Stimulated activated CD4-positive, alpha-beta T cell treated with anti-CD3 and anti-CD28 coated beads, Interleukin-12 subunit alpha, Interleukin-12 subunit beta, amount 100 ng/mL, for 48 hours (primary cell): ENCODE measurements around the gene CAV1.

ENCODE experiments used
- DNase-seq, 3 donors: peaks; one replicate each; pipeline ENCODE4 v3.0.0-alpha.2; 2020; ENCODE audit warnings: low read depth in 2 of 3, low spot score in 1 of 3

CAV1 gene

GRCh38 chr7:116503835-116504234 lies 21.0 kb upstream of the CAV1 start:
- DNase-seq, result no peak

- no peak for DNase-seq
Measured at GRCh38 chr7:116505278-116505677, 19.6 kb upstream of the CAV1 start.

GRCh38 chr7:116505823-116506222 lies 19.0 kb upstream of the CAV1 start:
- no peak for DNase-seq

GRCh38 chr7:116509982-116510579 lies 14.8 kb upstream of the CAV1 start:
- DNase-seq, result no peak

DNA sequence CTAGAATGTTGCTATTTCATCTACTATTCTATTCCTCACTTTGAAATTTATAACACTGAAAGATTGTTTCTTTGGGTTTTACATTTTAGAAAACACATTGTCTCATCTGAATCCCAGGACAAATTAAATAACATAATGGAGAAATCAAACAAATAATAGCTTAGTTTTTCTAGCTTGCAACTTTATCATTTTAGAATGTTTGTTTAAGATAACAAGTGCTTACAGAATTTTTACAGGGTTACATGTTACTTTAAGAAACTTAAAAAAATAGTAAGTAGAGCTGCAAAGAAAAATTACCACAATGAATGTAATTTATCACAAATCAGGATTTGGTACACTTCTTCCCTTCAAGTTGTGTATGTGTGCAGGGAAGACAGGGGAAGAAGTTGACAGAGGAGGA lies 14.0 kb upstream of the CAV1 start:
- no peak for DNase-seq

DNA sequence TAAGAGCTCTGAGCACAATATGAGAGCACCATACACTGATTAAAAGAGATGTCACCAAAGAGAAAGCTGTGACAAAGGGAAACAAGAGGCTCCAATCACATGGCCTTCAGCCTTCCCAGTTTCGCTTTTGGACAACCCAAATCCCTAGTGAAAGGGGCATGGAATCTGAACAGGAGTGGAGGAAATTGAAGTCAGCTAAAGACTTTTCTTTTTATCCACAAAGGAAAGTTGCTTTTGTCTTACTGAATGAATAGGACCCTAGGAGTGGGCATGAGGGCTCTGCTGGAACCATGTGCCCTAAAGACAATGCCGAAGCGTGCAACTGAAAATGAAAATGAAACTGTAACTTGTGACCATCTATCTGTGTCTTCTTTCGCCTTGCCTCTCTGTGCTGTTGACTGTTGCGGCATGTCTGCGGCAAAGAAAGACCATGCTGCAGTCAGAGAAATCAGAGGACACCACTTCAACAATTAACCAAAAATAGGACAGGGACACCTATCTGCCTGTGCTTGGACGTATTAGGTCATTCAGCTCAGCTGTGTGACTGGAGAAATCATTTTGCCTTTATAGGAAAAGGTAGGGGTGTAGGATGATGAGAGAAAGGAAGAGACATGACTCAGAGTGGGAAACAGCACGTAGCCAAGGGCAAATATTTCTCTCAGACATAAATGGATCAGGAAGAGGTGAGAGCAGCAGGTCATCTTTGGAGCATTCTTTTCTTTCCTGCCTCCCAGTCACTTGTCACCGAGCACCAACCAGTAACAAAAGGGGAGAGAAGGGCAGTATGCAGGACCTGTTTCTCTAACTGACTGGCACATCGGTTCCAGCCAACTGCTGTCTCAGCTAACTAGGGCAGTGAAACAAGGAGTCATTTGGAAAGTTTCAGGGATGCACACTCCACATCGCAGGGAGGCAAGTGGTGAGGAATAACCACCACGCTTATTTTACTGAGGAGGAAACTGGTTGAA lies 13.0 kb upstream of the CAV1 start:
- no peak for DNase-seq

GRCh38 chr7:116512520-116513188 lies 12.2 kb upstream of the CAV1 start:
- no peak for DNase-seq

DNA sequence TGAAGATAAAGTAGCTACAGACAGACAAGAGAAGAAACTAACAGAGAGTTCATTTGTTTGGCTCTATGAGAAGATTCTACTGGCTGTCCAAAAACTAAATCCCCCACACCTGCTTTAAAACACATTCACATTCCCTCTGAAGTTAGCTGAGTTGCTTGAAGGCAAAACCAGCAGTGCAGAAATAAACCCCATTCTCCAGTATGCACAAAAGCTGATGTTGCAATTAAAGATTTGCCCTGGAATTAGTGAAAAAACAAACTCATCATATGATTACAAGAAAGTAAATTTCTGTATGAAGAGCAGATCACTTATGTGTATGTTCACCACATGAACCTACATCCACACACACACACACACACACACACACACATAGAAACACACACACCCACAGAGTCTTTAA lies 9.3 kb upstream of the CAV1 start:
- no peak for DNase-seq

GRCh38 chr7:116516324-116516723 lies 8.5 kb upstream of the CAV1 start:
- no peak for DNase-seq

- DNase-seq, result no peak
Measured at GRCh38 chr7:116517626-116518025, 7.2 kb upstream of the CAV1 start.

- DNase-seq, result no peak
Measured at GRCh38 chr7:116518961-116519360, 5.9 kb upstream of the CAV1 start.

GRCh38 chr7:116521046-116521664 lies 3.7 kb upstream of the CAV1 start:
- no peak for DNase-seq

- no peak for DNase-seq
Measured at GRCh38 chr7:116522247-116522646, 2.6 kb upstream of the CAV1 start.

DNA sequence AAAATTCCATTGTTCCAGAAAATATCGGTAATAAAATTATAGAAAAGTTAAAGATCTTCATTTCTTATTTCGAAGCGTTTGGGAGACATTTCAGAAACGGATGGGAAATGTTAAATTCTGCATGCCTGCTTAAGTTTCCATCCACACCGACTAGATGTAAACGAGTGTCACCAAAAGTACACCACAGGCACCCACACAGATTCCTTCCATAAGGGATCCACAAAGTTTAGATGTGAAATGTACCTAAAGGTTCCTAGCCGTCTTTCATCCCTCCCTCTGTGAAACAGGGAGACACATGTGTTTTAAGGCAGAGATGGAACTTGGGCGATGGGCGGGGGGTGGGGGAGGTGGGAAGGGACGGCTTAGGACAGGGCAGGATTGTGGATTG lies 621 bp upstream of the CAV1 start:
- no peak for DNase-seq

- peak in 1 of 3 donors; percentile 26 for DNase-seq
Measured at GRCh38 chr7:116525298-116525912, 569 bp downstream of the CAV1 start.

GRCh38 chr7:116525913-116526861 lies 1.4 kb downstream of the CAV1 start:
- peak; percentile 37 to 59 (median 40) for DNase-seq

- no peak for DNase-seq
Measured at GRCh38 chr7:116526897-116527296, 2.1 kb downstream of the CAV1 start.

- DNase-seq, result no peak
Measured at GRCh38 chr7:116527521-116527920, 2.7 kb downstream of the CAV1 start.

DNA sequence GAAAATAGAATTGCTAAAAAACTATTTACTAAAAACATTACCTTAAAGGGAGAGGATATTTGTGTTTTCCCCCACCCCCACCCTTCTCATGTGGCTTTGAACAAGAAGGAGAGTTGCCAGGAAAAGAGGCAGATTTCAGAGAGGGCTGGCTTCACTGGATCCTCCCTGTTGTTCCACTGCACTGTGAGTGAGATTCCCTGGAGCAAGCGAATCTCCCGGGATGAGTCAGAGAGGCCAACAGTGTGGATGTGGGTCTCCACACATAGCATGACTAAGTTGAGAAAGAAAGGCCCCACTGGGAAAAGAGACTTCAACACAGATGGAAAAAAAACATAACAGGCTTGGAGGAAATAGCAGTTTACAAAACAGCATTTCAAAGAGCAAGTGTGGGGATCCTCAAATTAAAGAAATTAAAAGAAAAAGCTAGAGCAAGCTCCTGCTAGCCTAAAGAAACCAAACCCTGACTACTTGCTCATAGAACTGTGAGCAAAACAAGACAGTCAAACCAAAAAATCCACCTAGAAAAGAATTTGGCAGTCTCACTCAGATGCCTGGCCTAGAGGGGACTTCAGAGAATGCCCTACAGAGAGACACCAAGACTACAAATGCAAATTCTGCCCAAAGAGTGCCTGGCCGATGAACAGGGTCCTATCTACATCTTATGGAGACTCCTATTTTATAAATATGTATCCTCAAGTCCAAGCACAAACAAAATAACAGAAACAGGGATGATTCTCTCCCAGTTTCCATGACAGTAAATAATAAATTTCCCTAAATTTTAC lies 3.4 kb downstream of the CAV1 start:
- DNase-seq, result no peak
